Calu3 (cell line): ENCODE results near the gene JPH4. TPM values are rescaled to one million over a fixed set of nuclear protein-coding genes. Genes with fewer than 3 reads are reported as not detected.

ENCODE experiments used
- BruUV-seq: library from RNA; stranded (reverse); fragments of 400-500 nt; replicated peaks from 2 replicates; lab custom pipeline; 2021; lab: Mats Ljungman, UMichigan
- CTCF ChIA-PET: fragments of 300-600 bp; sonication (Branson Sonifier 250); formaldehyde crosslinking; loops from one replicate; lab custom pipeline; 2022; ENCODE audit warnings: antibody characterized with exemption; lab: Charles Lee
- DNase-seq: peaks from one replicate; pipeline ENCODE4 v3.0.0; 2022
- H3K27ac Mint-ChIP-seq: one replicate; pipeline ENCODE4 v1.8.0; 2022; ENCODE audit warnings: mixed read lengths; ENCODE audit not compliant: unreplicated experiment
- H3K27me3 Mint-ChIP-seq: one replicate; pipeline ENCODE4 v1.8.0; 2022; ENCODE audit warnings: mixed read lengths; ENCODE audit not compliant: unreplicated experiment
- H3K36me3 Mint-ChIP-seq: one replicate; pipeline ENCODE4 v1.8.0; 2022; ENCODE audit warnings: mild to moderate bottlenecking, moderate library complexity, mixed read lengths; ENCODE audit not compliant: insufficient read depth, unreplicated experiment
- H3K4me1 Mint-ChIP-seq: one replicate; pipeline ENCODE4 v1.8.0; 2022; ENCODE audit warnings: mild to moderate bottlenecking, low read depth, mixed read lengths; ENCODE audit not compliant: unreplicated experiment
- H3K4me3 Mint-ChIP-seq: one replicate; pipeline ENCODE4 v1.8.0; 2022; ENCODE audit warnings: mild to moderate bottlenecking, low read depth, moderate library complexity, mixed read lengths; ENCODE audit not compliant: unreplicated experiment
- H3K9me3 Mint-ChIP-seq: one replicate; pipeline ENCODE4 v1.8.0; 2022; ENCODE audit warnings: low read depth, mixed read lengths; ENCODE audit not compliant: unreplicated experiment
- CTCF ChIP-seq: fragments of 200-600 bp; IDR thresholded peaks from one replicate; pipeline ENCODE4 v1.8.0; 2022; ENCODE audit warnings: antibody characterized with exemption; ENCODE audit not compliant: unreplicated experiment
- intact Hi-C: fragments of 100-400 bp; cut with micrococcal nuclease; formaldehyde crosslinking; loops from one replicate; pipeline ENCODE4 v1.10.0; 2022; ENCODE audit not compliant: unreplicated experiment
- total RNA-seq: library from RNA; stranded (reverse); gene quantifications from 2 replicates; pipeline ENCODE4 v1.2.3, GENCODE V29; 2022

JPH4 gene
- total RNA-seq, 1 experiment from 2014 or later, result not detected

- CTCF ChIA-PET, result no interaction called here
- H3K27ac Mint-ChIP-seq, result no peak overlapping the region
- no peaks in the 10 kb centered on the region for H3K9me3 Mint-ChIP-seq
- intact Hi-C loops, result no loop called here
- H3K36me3 Mint-ChIP-seq, result no peaks in the 10 kb centered on the region
- no peak overlapping the region for H3K4me3 Mint-ChIP-seq
- BruUV-seq, result no TSS peak
- DNase-seq, result no peak
- H3K27me3 Mint-ChIP-seq, result peaks cover 52% of the 10 kb centered on the region
- TF ChIP-seq CTCF, result no peak
- no peaks in the 10 kb centered on the region for H3K4me1 Mint-ChIP-seq
Observed at GRCh38 chr14:23620177-23620702, 41.6 kb upstream of the JPH4 start.

- CTCF ChIA-PET, result no interaction called here
- Mint-ChIP-seq H3K27ac (no peak overlapping the region), H3K36me3 (no peaks in the 10 kb centered on the region), H3K9me3 (no peaks in the 10 kb centered on the region), H3K4me1 (peaks cover 9% of the 10 kb centered on the region), H3K27me3 (peaks cover 51% of the 10 kb centered on the region), H3K4me3 (no peak overlapping the region)
- no TSS peak for BruUV-seq
- intact Hi-C loops, result no loop called here
- TF ChIP-seq CTCF, result no peak
- DNase-seq, result no peak
Observed at GRCh38 chr14:23618415-23618988, 39.9 kb upstream of the JPH4 start.

- H3K27me3 Mint-ChIP-seq, result peaks cover 42% of the 10 kb centered on the region
- intact Hi-C loops, result no loop called here
- no peak for DNase-seq
- CTCF ChIA-PET, result no interaction called here
- peaks cover 18% of the 10 kb centered on the region for H3K4me1 Mint-ChIP-seq
- no peaks in the 10 kb centered on the region for H3K36me3 Mint-ChIP-seq
- no TSS peak for BruUV-seq
- no peak overlapping the region for H3K27ac Mint-ChIP-seq
- no peak for TF ChIP-seq CTCF
- no peaks in the 10 kb centered on the region for H3K9me3 Mint-ChIP-seq
- no peak overlapping the region for H3K4me3 Mint-ChIP-seq
Observed at GRCh38 chr14:23617539-23617938, 38.9 kb upstream of the JPH4 start.

GRCh38 chr14:23615856-23616255 is 37.3 kb upstream of the JPH4 start:
- Mint-ChIP-seq H3K27ac (no peak overlapping the region), H3K27me3 (peaks cover 26% of the 10 kb centered on the region), H3K4me1 (peaks cover 26% of the 10 kb centered on the region), H3K36me3 (no peaks in the 10 kb centered on the region), H3K9me3 (no peaks in the 10 kb centered on the region), H3K4me3 (no peak overlapping the region)
- CTCF ChIA-PET, result no interaction called here
- no peak for DNase-seq
- intact Hi-C loops, result no loop called here
- TF ChIP-seq CTCF, result no peak
- no TSS peak for BruUV-seq
